Omental fat pad (tissue), 4 donors: Measurements from ENCODE around the gene DNM3. TPM values are rescaled to one million over a fixed set of nuclear protein-coding genes. Genes with fewer than 3 reads are reported as not detected.

Experiments
- ATAC-seq: fragments of 150-250 bp; one replicate; pipeline ENCODE4 v1.9.1; 2016; ENCODE audit warnings: mild to moderate bottlenecking, moderate library complexity; ENCODE audit not compliant: low FRiP score
- DNase-seq: peaks from one replicate; pipeline ENCODE4 v3.0.0-alpha.2; 2019; ENCODE audit warnings: low spot score
- CTCF ChIP-seq, 3 donors: fragments of 450-650 bp; IDR thresholded peaks; one replicate each; pipeline ENCODE4 v1.5.1; 2016 to 2017; ENCODE audit warnings: antibody characterized with exemption in 3 of 3, mild to moderate bottlenecking in 3 of 3, moderate library complexity in 2 of 3
- total RNA-seq, 4 donors: library from RNA; depleted of rRNA; stranded (reverse); fragments of >200 nt; gene quantifications; one replicate each; pipeline ENCODE4 v1.1.0, GENCODE V29; 2016

DNM3 gene
- total RNA-seq: 10 to 100 TPM in 1 of 4 donors, 1 to 10 TPM in 3; 2.9 to 15.8 (median 5.5) TPM

- peak; percentile 42 for DNase-seq
- peak; percentile 98 for ATAC-seq
- TF ChIP-seq CTCF (IDR thresholded peaks at IDR 0.05): no peak
Measured at GRCh38 chr1:171841050-171841910, at the start of gene DNM3. TSS of gene DNM3 (plus strand) at chr1:171841498. CDS start at chr1:171841657, 159 bp downstream.

GRCh38 chr1:171792656-171793369 is 48.5 kb upstream of the DNM3 start:
- DNase-seq (no peak), ATAC-seq (no peak)
- TF ChIP-seq CTCF (IDR thresholded peaks at IDR 0.05): no peak

GRCh38 chr1:171793636-171794035 is 47.7 kb upstream of the DNM3 start:
- no peak for TF ChIP-seq CTCF (IDR thresholded peaks at IDR 0.05)
- ATAC-seq (no peak), DNase-seq (no peak)

GRCh38 chr1:171794085-171794484 is 47.2 kb upstream of the DNM3 start:
- ATAC-seq (no peak), DNase-seq (no peak)
- no peak for TF ChIP-seq CTCF (IDR thresholded peaks at IDR 0.05)

- ATAC-seq: no peak
- no peak for DNase-seq
- TF ChIP-seq CTCF (IDR thresholded peaks at IDR 0.05): no peak
Measured at GRCh38 chr1:171796592-171796991, 44.7 kb upstream of the DNM3 start.

GRCh38 chr1:171798311-171798710 is 43.0 kb upstream of the DNM3 start:
- DNase-seq: no peak
- TF ChIP-seq CTCF (IDR thresholded peaks at IDR 0.05): no peak
- ATAC-seq: no peak
